SK-N-SH treated with all-trans-retinoic acid at 6 μM for 48 hours (cell line): ENCODE data around the gene BCL2A1.

ENCODE experiments used
- ESRRG ChIP-seq: fragments of 250-450 bp; sonication (Bioruptor Pico); IDR thresholded peaks from 2 replicates; pipeline ENCODE4 v1.6.1; 2021; ENCODE audit warnings: mild to moderate bottlenecking
- TOX ChIP-seq: fragments of 250-450 bp; sonication (Bioruptor Pico); IDR thresholded peaks from 2 replicates; pipeline ENCODE4 v1.8.0; 2021; ENCODE audit warnings: mild to moderate bottlenecking, moderate library complexity, borderline replicate concordance
- ZFP3 ChIP-seq: fragments of 250-450 bp; sonication (Bioruptor Pico); IDR thresholded peaks from 2 replicates; pipeline ENCODE4 v1.5.0; 2020; ENCODE audit warnings: mild to moderate bottlenecking, moderate library complexity
- ZNF8 ChIP-seq: fragments of 450-650 bp; formaldehyde crosslinking; IDR thresholded peaks from 2 replicates; pipeline ENCODE4 v1.5.0; 2020; ENCODE audit warnings: mild to moderate bottlenecking, moderate library complexity
- TF ChIP-seq, protein P1 (sequence below): fragments of 250-450 bp; sonication (Bioruptor Pico); IDR thresholded peaks from 2 replicates; pipeline ENCODE4 v1.5.1; 2021; ENCODE audit warnings: mild to moderate bottlenecking, moderate library complexity
- TF ChIP-seq, protein P2 (sequence below): fragments of 250-450 bp; sonication (Bioruptor Pico); IDR thresholded peaks from 2 replicates; pipeline ENCODE4 v1.8.0; 2020; ENCODE audit warnings: mild to moderate bottlenecking, moderate library complexity, borderline replicate concordance
- TF ChIP-seq, protein P3 (sequence below): fragments of 250-450 bp; sonication (Bioruptor Pico); IDR thresholded peaks from 2 replicates; pipeline ENCODE4 v1.5.1; 2020; ENCODE audit warnings: low read depth, mild to moderate bottlenecking, moderate library complexity

DNA sequence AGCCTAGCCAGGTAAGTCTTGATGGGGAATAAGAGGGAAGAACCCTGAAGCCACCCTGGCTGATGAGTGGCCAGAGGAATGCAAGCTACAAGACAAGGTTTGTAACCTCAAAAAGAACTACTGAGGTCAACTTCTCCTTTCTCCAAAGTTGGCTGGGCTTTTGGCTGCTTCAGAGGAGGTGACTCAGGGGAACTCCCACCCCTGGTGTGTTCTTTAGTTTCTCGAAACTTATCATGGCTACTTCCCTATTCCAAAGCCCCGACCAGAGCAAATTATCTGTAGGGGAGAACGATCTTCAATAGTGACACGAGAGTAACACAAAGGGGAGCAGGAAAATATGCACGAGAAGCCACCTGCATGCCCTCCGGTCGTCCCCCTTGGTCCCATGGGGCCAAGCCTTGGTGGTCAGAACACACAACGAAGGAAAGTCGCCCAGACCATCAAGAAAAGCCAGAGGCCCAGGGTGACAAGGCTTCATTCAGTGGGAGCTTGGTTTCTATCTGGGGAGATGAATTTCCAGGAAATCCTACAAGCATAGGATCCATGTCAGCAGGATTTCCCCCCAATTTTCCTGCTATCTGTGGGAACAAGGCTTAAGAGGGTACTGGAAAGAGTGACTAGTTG lies 6.5 kb upstream of the BCL2A1 start:
- TF ChIP-seq, protein P1, sequence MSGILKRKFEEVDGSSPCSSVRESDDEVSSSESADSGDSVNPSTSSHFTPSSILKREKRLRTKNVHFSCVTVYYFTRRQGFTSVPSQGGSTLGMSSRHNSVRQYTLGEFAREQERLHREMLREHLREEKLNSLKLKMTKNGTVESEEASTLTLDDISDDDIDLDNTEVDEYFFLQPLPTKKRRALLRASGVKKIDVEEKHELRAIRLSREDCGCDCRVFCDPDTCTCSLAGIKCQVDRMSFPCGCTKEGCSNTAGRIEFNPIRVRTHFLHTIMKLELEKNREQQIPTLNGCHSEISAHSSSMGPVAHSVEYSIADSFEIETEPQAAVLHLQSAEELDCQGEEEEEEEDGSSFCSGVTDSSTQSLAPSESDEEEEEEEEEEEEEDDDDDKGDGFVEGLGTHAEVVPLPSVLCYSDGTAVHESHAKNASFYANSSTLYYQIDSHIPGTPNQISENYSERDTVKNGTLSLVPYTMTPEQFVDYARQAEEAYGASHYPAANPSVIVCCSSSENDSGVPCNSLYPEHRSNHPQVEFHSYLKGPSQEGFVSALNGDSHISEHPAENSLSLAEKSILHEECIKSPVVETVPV = no peak
- TF ChIP-seq TOX (CRISPR knock-in tag) (no peak), ZNF8 (CRISPR knock-in tag) (no peak), ESRRG (CRISPR knock-in tag) (no peak), ZFP3 (CRISPR knock-in tag) (no peak)
- TF ChIP-seq, protein P2, sequence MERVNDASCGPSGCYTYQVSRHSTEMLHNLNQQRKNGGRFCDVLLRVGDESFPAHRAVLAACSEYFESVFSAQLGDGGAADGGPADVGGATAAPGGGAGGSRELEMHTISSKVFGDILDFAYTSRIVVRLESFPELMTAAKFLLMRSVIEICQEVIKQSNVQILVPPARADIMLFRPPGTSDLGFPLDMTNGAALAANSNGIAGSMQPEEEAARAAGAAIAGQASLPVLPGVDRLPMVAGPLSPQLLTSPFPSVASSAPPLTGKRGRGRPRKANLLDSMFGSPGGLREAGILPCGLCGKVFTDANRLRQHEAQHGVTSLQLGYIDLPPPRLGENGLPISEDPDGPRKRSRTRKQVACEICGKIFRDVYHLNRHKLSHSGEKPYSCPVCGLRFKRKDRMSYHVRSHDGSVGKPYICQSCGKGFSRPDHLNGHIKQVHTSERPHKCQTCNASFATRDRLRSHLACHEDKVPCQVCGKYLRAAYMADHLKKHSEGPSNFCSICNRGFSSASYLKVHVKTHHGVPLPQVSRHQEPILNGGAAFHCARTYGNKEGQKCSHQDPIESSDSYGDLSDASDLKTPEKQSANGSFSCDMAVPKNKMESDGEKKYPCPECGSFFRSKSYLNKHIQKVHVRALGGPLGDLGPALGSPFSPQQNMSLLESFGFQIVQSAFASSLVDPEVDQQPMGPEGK (CRISPR knock-in tag) = no peak
- TF ChIP-seq, protein P3, sequence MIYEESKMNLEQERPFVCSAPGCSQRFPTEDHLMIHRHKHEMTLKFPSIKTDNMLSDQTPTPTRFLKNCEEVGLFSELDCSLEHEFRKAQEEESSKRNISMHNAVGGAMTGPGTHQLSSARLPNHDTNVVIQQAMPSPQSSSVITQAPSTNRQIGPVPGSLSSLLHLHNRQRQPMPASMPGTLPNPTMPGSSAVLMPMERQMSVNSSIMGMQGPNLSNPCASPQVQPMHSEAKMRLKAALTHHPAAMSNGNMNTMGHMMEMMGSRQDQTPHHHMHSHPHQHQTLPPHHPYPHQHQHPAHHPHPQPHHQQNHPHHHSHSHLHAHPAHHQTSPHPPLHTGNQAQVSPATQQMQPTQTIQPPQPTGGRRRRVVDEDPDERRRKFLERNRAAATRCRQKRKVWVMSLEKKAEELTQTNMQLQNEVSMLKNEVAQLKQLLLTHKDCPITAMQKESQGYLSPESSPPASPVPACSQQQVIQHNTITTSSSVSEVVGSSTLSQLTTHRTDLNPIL (CRISPR knock-in tag) = no peak
